Trophoblast cell (in vitro differentiated cells and primary cell): ENCODE results near the gene PWP1.

ENCODE experiments used
- DNase-seq, 2 donors: peaks; one replicate each; pipeline ENCODE4 v3.0.0-alpha.2; 2016
- H2AFZ ChIP-seq: 2 replicates; pipeline ENCODE4 v1.6.1; 2013; ENCODE audit warnings: low read length, moderate library complexity, mild to moderate bottlenecking; ENCODE audit not compliant: insufficient read depth, poor library complexity
- H2AK5ac ChIP-seq: 2 replicates; pipeline ENCODE4 v1.6.1; 2013; ENCODE audit warnings: mild to moderate bottlenecking, low read length
- H2BK120ac ChIP-seq: 2 replicates; pipeline ENCODE4 v1.6.1; 2013; ENCODE audit warnings: low read length, mild to moderate bottlenecking, moderate library complexity; ENCODE audit not compliant: insufficient read depth, poor library complexity
- H2BK12ac ChIP-seq: 2 replicates; pipeline ENCODE4 v1.6.1; 2013; ENCODE audit warnings: mild to moderate bottlenecking, low read length, moderate library complexity
- H2BK5ac ChIP-seq: 2 replicates; pipeline ENCODE4 v1.6.1; 2013; ENCODE audit warnings: low read length, low read depth, moderate library complexity, mild to moderate bottlenecking; ENCODE audit not compliant: poor library complexity
- H3K14ac ChIP-seq: 2 replicates; pipeline ENCODE4 v1.6.1; 2013; ENCODE audit warnings: mild to moderate bottlenecking, low read length
- H3K18ac ChIP-seq: 2 replicates; pipeline ENCODE4 v1.6.1; 2013; ENCODE audit warnings: mild to moderate bottlenecking, low read length
- H3K23ac ChIP-seq: 2 replicates; pipeline ENCODE4 v1.6.1; 2013; ENCODE audit warnings: low read length
- H3K27ac ChIP-seq: 2 replicates; pipeline ENCODE4 v1.5.1; 2013; ENCODE audit warnings: low read depth, mild to moderate bottlenecking, inconsistent platforms, low read length, moderate library complexity
- H3K27me3 ChIP-seq: 2 replicates; pipeline ENCODE4 v1.6.1; 2013; ENCODE audit warnings: inconsistent platforms, mild to moderate bottlenecking, low read length, moderate library complexity; ENCODE audit not compliant: insufficient read depth
- H3K36me3 ChIP-seq, 2 experiments: 1 replicate in 1 of 2; 2 replicates in 1 of 2; pipeline ENCODE4 v1.6.1; 2013; ENCODE audit warnings: low read length in 2 of 2, mild to moderate bottlenecking in 2 of 2, moderate library complexity in 1 of 2; ENCODE audit not compliant: insufficient read depth in 2 of 2, control insufficient read depth in 1 of 2
- H3K4ac ChIP-seq: 2 replicates; pipeline ENCODE4 v1.6.1; 2013; ENCODE audit warnings: low read depth, mild to moderate bottlenecking, low read length, moderate library complexity
- H3K4me1 ChIP-seq, 2 experiments: 1 replicate in 1 of 2; 2 replicates in 1 of 2; pipeline ENCODE4 v1.6.1; 2013; ENCODE audit warnings: low read length in 2 of 2, mild to moderate bottlenecking in 2 of 2, moderate library complexity in 1 of 2; ENCODE audit not compliant: insufficient read depth in 2 of 2, control insufficient read depth in 1 of 2
- H3K4me2 ChIP-seq: 2 replicates; pipeline ENCODE4 v1.6.1; 2013; ENCODE audit warnings: inconsistent platforms, mild to moderate bottlenecking, low read length, moderate library complexity
- H3K4me3 ChIP-seq: 2 replicates; pipeline ENCODE4 v1.5.1; 2013; ENCODE audit warnings: mild to moderate bottlenecking, low read depth, low read length, inconsistent platforms
- H3K79me1 ChIP-seq: one replicate; pipeline ENCODE4 v1.6.1; 2013; ENCODE audit warnings: low read length
- H3K79me2 ChIP-seq: 2 replicates; pipeline ENCODE4 v1.6.1; 2013; ENCODE audit warnings: low read length, mild to moderate bottlenecking; ENCODE audit not compliant: control insufficient read depth, insufficient read depth, poor library complexity
- H3K9ac ChIP-seq: 2 replicates; pipeline ENCODE4 v1.6.1; 2013; ENCODE audit warnings: mild to moderate bottlenecking, low read length
- H3K9me3 ChIP-seq: 2 replicates; pipeline ENCODE4 v1.6.1; 2013; ENCODE audit warnings: low read depth, mild to moderate bottlenecking, control low read depth, inconsistent platforms, low read length; ENCODE audit not compliant: insufficient read depth
- H4K12ac ChIP-seq: 2 replicates; pipeline ENCODE4 v1.6.1; 2013; ENCODE audit warnings: low read depth, mild to moderate bottlenecking, low read length, moderate library complexity
- H4K8ac ChIP-seq: 2 replicates; pipeline ENCODE4 v1.6.1; 2013; ENCODE audit warnings: low read depth, mild to moderate bottlenecking, low read length, moderate library complexity
- H4K91ac ChIP-seq: one replicate; pipeline ENCODE4 v1.6.1; 2013; ENCODE audit warnings: low read depth, mild to moderate bottlenecking, low read length, moderate library complexity
- WGBS: extraction: QIAGEN DNeasy Blood & Tissue Kit; methylation state at CpG from one replicate; pipeline ENCODE4 v1.1.7; 2013; ENCODE audit warnings: missing lambda C conversion rate; ENCODE audit not compliant: insufficient read length, insufficient coverage; ENCODE audit errors: extremely low coverage; 5-methylcytosine and 5-hydroxymethylcytosine counted together

PWP1 gene

DNA sequence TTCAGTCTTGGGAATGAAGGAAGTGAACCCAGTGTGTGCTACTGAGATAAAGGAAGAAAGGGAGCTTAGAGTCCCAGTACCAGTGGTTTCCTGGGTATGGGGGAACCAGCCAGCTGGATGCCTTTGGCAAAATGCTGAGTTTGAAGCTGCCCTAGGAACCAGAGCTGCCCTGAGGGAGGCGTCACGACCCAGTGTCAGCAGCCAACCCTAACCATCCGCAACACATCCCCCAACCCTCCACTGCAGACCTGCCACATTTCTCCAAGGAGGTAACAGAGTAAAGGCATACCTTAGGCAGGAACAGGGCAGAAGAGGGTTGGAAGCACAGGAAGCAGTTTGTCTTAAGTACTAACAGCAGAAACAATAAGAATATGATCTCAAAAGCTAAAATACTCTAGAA lies 46.8 kb downstream of the PWP1 start:
- Histone ChIP-seq H3K14ac (no peak overlapping the region), H3K18ac (no peak overlapping the region), H4K12ac (no peak overlapping the region), H4K8ac (no peak overlapping the region), H3K79me2 (no peaks in the 10 kb centered on the region), H2AK5ac (no peak overlapping the region), H3K4ac (no peak overlapping the region), H4K91ac (no peak overlapping the region), H3K4me2 (no peak overlapping the region), H2BK120ac (no peak overlapping the region), H3K27me3 (no peaks in the 10 kb centered on the region), H3K9me3 (no peaks in the 10 kb centered on the region), H3K27ac (no peak overlapping the region), H3K9ac (no peak overlapping the region), H3K4me1 (no peaks in the 10 kb centered on the region), H2BK5ac (no peak overlapping the region), H3K23ac (no peak overlapping the region), H2BK12ac (no peak overlapping the region), H3K36me3 (peaks cover 7 to 23% of the 10 kb centered on the region in 2 experiments), H2AFZ (no peak overlapping the region), H3K4me3 (no peak overlapping the region), H3K79me1 (no peaks in the 10 kb centered on the region)
- DNase-seq, result no peak
- no CpG with 5 or more reads among the region's 3 CpGs for WGBS

DNA sequence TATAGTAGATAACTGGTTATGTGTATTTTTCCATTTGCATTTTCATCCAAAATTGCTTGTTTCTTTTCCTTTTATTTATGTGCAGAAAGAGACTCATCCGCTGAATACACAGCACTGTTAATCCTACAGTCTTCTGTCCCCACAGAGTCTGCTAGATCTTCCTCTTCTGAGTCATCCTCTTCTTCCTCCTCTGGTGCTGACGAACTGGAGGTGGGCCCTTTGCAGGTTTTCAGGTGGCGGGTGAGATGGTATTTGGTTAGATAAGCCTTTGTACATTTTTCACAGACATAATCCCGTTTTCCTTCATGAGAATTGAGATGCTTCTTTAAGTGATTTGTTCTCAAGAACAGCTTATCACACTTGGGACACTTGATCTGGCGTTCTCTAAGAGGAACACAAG lies 48.5 kb downstream of the PWP1 start:
- Histone ChIP-seq H3K9ac (no peak overlapping the region), H3K23ac (no peak overlapping the region), H3K79me2 (no peaks in the 10 kb centered on the region), H4K8ac (no peak overlapping the region), H2BK12ac (no peak overlapping the region), H2AK5ac (no peak overlapping the region), H3K18ac (no peak overlapping the region), H3K4ac (no peak overlapping the region), H3K4me2 (no peak overlapping the region), H3K9me3 (no peaks in the 10 kb centered on the region), H3K4me1 (no peaks in the 10 kb centered on the region), H3K14ac (no peak overlapping the region), H4K12ac (no peak overlapping the region), H2BK5ac (no peak overlapping the region), H3K36me3 (peaks cover 10 to 34% of the 10 kb centered on the region in 2 experiments), H4K91ac (no peak overlapping the region), H3K79me1 (no peaks in the 10 kb centered on the region), H2BK120ac (no peak overlapping the region), H3K27ac (no peak overlapping the region), H3K27me3 (no peaks in the 10 kb centered on the region), H3K4me3 (no peak overlapping the region), H2AFZ (no peak overlapping the region)
- no peak for DNase-seq
- WGBS, result no CpG with 5 or more reads among the region's 5 CpGs

DNA sequence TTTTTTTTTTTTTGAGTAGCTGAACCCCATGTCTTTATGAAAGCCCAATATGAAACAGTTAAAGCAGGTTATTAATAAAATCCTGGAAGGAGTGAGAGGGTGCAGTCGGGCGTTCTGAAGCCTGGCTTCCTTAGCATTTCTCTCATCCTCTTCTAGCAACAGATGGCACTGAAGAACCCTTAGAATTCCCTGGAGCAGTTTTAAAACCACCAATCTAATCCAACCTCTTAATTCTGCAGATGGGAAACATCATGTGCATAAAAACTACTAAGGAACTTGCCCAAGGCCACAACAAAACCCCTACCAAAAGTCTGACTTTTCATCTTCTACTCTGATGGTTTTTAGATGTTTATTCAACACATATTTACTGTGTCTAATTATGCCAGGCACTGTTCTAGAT lies 50.2 kb downstream of the PWP1 start:
- H3K79me1 ChIP-seq, result no peaks in the 10 kb centered on the region
- H3K27me3 ChIP-seq, result no peaks in the 10 kb centered on the region
- no peak overlapping the region for H2BK5ac ChIP-seq
- H3K27ac ChIP-seq, result no peak overlapping the region
- no peak overlapping the region for H2AK5ac ChIP-seq
- H4K8ac ChIP-seq, result no peak overlapping the region
- no peak overlapping the region for H3K4ac ChIP-seq
- no peak overlapping the region for H2BK120ac ChIP-seq
- H3K4me2 ChIP-seq, result no peak overlapping the region
- no peak overlapping the region for H3K14ac ChIP-seq
- peaks cover 18 to 45% of the 10 kb centered on the region in 2 experiments for H3K36me3 ChIP-seq
- H3K18ac ChIP-seq, result no peak overlapping the region
- no peaks in the 10 kb centered on the region for H3K9me3 ChIP-seq
- H2BK12ac ChIP-seq, result no peak overlapping the region
- WGBS, result no CpG with 5 or more reads among the region's 2 CpGs
- no peak overlapping the region for H4K91ac ChIP-seq
- no peak for DNase-seq
- no peaks in the 10 kb centered on the region for H3K79me2 ChIP-seq
- H3K23ac ChIP-seq, result no peak overlapping the region
- no peaks in the 10 kb centered on the region for H3K4me1 ChIP-seq
- H3K4me3 ChIP-seq, result no peak overlapping the region
- no peak overlapping the region for H3K9ac ChIP-seq
- no peak overlapping the region for H4K12ac ChIP-seq
- no peak overlapping the region for H2AFZ ChIP-seq

- no peak overlapping the region for H2BK120ac ChIP-seq
- H3K9me3 ChIP-seq, result no peaks in the 10 kb centered on the region
- H3K79me2 ChIP-seq, result no peaks in the 10 kb centered on the region
- H3K27ac ChIP-seq, result no peak overlapping the region
- no peak overlapping the region for H2BK5ac ChIP-seq
- no peak overlapping the region for H3K4me2 ChIP-seq
- H4K91ac ChIP-seq, result no peak overlapping the region
- no peak overlapping the region for H3K23ac ChIP-seq
- H4K12ac ChIP-seq, result no peak overlapping the region
- H3K14ac ChIP-seq, result no peak overlapping the region
- no peak overlapping the region for H3K4ac ChIP-seq
- H3K79me1 ChIP-seq, result no peaks in the 10 kb centered on the region
- H3K36me3 ChIP-seq, result peaks cover 21 to 51% of the 10 kb centered on the region in 2 experiments
- no peaks in the 10 kb centered on the region for H3K27me3 ChIP-seq
- H3K18ac ChIP-seq, result no peak overlapping the region
- DNase-seq, result no peak
- no peak overlapping the region for H4K8ac ChIP-seq
- no peaks in the 10 kb centered on the region for H3K4me1 ChIP-seq
- H3K4me3 ChIP-seq, result no peak overlapping the region
- no peak overlapping the region for H2AFZ ChIP-seq
- no peak overlapping the region for H2AK5ac ChIP-seq
- H2BK12ac ChIP-seq, result no peak overlapping the region
- H3K9ac ChIP-seq, result no peak overlapping the region
- WGBS, result no CpG with 5 or more reads among the region's 4 CpGs
Measured at GRCh38 chr12:107736914-107737313, 51.3 kb downstream of the PWP1 start.
